Left lobe of liver (tissue), 2 donors: Measurements from ENCODE around the gene GTF2IRD1. TPM values are rescaled to one million over a fixed set of nuclear protein-coding genes. Genes with fewer than 3 reads are reported as not detected.
"Not testable (repeated sequence)": the region's sequence is repeated elsewhere in the genome, so short reads cannot be mapped to it uniquely, and the experiment has no call there.

Experiments
- ATAC-seq: fragments of 200-7000 bp; cut with Tn5 transposase; one replicate; pipeline ENCODE4 v1.9.1; 2020; ENCODE audit warnings: mild to moderate bottlenecking, moderate library complexity
- DNase-seq: peaks from one replicate; pipeline ENCODE4 v3.0.0-alpha.2; 2020; ENCODE audit warnings: low spot score
- total RNA-seq: library from RNA; stranded (reverse); gene quantifications from one replicate; pipeline ENCODE4 v1.2.1, GENCODE V29; 2021
- donor health status: DM: no; HTN: no; CAD: no; lungs with moderate emphysema.
- donor health status: DM: no; HTN: yes; CAD: no.

The GTF2IRD1 gene
- total RNA-seq, 1 donor from 2014 or later = 10.3 TPM

DNA sequence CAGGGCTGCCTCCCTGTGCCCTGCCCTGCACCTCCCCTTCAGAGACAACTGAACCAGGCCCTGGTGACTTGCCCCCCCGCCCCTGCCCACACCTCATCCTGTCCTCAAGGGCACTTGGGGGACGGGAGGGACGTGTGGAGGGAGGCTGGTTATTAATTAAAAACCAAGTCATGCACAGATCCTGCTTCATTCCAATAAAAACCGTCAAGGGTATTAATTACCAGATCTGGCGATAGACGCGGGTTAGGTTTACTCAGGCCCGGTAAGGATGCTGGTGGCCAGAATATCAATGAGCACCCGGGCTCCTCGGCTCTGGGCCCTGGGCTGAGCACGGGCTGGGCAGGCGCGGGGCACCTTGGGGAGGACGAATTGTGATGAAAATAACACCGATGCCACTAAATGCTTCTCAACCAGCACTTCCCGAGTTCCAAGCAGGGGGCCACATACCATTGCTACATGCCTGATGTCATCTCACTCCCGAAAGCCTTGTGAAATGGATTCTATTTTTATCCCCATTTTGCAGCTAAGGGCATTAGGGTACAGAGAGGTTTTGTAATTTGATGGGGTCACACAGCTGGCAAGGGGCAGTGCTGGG is 24.5 kb upstream of the GTF2IRD1 start:
- ATAC-seq (no peak), DNase-seq (no peak)

GRCh38 chr7:74430409-74430808 is 23.3 kb upstream of the GTF2IRD1 start:
- DNase-seq, ATAC-seq: not testable (repeated sequence)

GRCh38 chr7:74430961-74431466 is 22.7 kb upstream of the GTF2IRD1 start:
- ATAC-seq (no peak), DNase-seq (no peak)

GRCh38 chr7:74437291-74437571 is 16.5 kb upstream of the GTF2IRD1 start:
- not testable (repeated sequence) for DNase-seq, ATAC-seq

DNA sequence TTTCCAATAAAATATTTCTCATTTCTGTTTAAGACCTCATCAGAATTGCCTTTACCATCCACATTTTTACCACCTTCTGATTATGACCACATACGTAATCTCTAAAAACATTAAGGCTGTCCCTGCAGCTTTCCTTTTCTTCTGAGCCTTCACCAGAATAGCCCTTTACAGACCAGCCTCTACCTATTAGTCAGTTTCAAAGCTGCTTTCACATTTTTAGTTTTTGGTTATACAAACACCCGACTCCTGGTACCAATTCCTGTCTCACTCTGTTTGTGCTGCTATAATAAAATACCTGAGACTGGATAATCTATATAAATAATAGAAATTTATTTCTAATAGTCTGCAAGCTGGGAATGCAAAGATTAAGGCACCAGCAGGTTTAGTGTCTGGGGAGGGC is 15.4 kb upstream of the GTF2IRD1 start:
- ATAC-seq (no peak), DNase-seq (no peak)

- DNase-seq (no peak), ATAC-seq (no peak)
Measured at GRCh38 chr7:74439541-74439940, 14.2 kb upstream of the GTF2IRD1 start.

DNA sequence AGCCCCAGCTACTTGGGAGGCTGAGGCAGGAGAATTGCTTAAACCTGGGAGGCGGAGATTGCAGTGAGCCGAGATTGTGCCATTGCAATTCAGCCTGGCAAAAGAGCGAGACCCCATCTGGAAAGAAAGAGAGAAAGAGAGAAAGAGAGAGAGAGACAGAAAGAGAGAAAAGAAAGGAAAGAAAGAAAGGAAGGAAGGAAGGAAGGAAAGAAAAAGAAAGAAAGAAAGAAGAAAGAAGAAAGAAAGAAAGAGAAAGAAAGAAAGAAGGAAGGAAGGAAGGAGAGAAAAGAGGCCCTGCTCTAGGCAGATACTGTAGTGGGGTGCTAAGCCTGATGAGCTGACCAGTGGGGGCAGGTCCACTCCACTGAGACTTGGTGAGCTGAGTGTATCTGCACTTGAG is 13.6 kb upstream of the GTF2IRD1 start:
- not testable (repeated sequence) for ATAC-seq, DNase-seq

GRCh38 chr7:74441801-74442200 is 11.9 kb upstream of the GTF2IRD1 start:
- DNase-seq (no peak), ATAC-seq (no peak)

GRCh38 chr7:74443543-74444247 is 10.0 kb upstream of the GTF2IRD1 start:
- no peak for ATAC-seq
- DNase-seq = no peak

DNA sequence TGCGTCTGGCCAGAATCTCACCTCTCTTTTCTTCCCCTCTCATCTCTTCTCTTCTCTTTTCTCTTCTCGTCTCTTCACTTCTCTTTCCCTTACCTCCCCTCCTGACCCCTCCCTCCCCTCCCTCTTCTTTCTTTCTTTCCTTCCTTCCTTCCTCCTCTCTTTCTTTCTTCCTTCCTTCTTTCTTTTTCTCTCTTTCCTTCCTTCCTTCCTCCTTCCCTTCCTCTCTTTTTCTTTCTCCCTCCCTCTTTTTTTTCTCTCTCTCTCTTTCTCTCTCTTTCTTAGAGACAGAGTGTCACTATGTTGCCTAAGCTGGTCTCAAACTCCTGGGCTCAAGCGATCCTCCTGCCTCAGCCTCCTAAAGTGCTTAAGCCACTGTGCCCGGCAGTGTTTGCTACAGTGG is 4.6 kb upstream of the GTF2IRD1 start:
- DNase-seq (no peak), ATAC-seq (no peak)

DNA sequence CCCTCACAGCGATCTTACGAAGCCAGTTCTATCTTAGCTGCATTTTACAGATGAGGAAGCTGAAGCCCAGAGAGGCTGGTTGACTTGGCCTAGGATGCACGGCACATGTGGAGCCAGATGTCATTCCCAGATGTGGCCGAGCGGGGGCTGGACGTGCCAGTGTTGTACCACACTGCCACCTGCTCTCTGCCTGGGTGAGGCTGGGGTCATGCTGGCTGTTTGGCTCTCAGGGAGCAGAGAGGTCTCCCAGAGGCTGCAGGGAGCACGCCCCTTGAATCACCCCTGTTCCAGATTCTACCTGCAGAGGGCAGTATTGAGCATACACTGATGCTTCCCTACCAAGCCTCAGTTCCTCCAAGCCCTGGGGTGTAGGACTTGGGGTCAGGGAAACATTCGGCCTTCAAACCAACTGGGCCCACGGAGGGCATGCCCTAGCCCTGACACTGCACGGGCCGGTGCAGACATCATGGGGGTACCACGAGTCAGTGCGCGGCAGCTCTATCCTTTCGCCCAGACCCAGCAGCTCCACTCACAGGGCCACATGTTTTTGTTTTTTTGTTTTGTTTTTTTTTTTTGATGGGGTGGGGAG is 3.8 kb upstream of the GTF2IRD1 start:
- peak; percentile 49 for ATAC-seq

DNA sequence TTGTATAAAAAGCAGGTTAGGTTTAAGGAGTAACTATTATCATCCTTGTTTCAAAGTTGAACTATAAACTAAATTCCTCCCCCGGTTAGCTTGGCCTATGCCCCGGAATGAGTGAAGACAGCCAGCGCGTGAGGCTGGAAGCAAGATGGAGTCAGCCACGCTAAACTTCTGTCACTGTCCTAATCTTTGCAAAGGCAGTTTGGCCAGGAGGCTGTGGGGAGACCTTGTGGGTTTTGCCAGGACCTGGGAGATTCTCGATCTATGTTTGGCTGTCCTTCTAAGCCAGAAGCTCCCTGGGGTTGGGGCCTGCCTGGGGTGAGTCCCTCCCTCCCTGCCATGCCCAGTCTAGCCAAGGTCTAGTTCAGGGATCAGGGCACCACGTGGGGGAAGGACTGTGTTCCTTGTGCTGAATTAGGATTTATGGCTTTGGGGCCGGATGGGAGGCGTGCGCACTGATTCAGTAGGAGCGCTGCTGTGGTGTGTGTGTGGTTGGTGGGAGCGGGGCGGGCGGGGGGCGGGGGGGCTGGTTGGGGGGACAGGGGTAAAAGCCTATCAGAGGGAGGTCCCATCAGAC is 871 bp upstream of the GTF2IRD1 start:
- ATAC-seq = peak; percentile 61
- DNase-seq = peak; percentile 77

More for the DNA sequence above, 3.8 kb upstream of the GTF2IRD1 start:
- peak; percentile 48 for DNase-seq

DNA sequence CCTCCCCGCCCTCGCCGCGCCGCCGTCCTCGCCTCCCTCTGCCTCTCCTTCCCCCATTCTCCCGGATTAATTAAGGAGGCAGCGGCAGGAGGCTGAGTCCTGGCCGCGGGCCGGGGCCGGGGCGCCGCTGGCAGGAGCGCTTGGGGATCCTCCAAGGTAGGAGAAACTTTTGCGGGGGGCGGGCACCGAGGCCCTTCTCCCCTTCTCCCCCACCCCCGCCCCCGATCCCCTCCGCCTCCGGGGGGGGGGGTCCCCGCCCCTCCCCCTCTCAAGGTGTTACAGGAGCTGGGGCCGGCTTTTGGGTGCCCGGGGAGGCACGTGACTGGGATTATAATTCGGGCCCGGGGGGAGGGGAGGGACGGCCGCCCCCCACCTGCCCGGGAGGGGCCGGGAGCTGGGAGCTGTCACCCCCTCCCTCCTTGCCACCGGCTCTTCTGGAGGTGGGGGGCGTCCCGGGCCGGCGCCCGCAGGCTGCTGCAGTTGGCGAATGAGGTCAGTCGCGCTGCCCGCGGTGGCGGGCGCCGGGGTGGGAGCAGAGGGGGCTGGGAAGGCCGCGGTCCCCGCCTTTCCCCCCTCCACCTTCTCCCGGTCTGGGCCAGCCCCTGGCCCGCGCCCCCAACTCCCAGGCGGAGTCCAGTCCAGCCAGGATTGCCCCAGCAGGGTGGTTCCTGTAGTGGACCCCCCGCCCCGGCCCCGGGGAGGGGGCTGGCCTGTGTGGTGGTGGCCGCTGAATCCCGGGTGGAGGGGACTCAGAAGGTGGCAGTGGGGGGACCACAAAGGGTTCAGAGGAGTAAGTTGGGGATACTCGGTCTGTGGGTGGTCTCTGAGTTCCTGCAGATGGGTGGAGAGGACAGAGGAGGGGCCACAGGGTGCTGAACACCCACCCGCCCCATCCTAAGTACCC is 567 bp downstream of the GTF2IRD1 start:
- ATAC-seq (peak; percentile 1), DNase-seq (no peak)

DNA sequence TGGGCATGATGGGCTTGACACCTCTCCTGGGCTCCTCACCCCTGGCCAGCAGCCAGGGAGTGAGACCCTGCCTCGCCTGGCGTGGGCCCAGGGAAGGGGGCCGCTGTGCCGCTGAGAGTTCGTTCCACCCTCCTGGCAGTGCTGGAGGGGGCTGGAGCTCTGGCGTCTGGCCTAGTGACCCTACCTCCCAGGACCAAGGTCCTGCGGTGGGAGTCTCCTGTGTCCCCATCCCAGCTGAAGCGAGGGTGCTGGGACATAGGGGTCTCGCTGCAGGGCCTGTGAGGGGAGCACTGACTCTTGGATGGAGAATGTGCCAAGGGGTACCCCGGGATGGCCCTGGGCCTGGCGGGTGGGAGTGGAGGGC is 1.2 kb downstream of the GTF2IRD1 start:
- ATAC-seq = peak; percentile 3
- peak; percentile 58 for DNase-seq

GRCh38 chr7:74455291-74455804 is 1.6 kb downstream of the GTF2IRD1 start:
- ATAC-seq = peak; percentile 70

DNA sequence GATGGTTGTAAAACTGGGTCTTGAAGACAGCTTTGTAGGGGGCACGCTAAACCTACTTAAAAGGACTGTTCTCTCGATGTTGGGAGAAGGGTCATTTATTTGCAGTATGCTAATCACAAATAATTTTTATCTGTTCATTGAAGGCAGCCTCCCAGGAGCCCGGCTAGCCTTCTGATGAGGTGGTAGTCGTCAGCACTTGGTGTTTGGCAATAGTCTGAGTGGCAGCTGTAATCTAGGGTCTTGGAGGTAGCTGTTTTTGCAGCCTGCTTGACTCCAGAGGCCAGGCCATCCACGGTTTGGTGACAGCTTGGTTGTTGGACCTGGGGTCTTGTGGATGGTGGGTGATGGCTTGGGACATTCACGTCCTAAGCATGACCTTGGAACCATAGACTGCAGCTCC is 2.2 kb downstream of the GTF2IRD1 start:
- no peak for DNase-seq
- no peak for ATAC-seq

More at GRCh38 chr7:74455291-74455804, 1.6 kb downstream of the GTF2IRD1 start:
- peak; percentile 82 for DNase-seq

DNA sequence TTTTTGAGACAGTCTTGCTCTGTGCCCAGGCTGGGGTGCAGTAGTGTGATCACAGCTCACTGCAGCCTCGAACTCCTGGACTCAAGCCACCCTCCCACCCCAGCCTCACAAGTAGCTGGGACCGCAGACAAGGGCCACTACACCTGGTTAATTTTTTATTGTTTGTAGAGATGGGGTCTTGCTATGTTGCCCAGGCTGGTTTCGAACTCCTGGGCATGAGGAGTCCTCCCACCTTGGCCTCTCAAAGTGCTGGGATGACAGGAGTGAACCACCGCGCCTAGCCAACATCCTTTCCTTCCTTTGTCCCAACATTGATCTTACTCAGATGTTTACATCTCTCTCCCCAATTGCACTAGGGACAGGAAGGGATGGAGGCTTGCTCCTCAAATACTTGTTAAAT is 3.3 kb downstream of the GTF2IRD1 start:
- ATAC-seq (no peak), DNase-seq (no peak)

- no peak for DNase-seq
- ATAC-seq = no peak
Measured at GRCh38 chr7:74461970-74462706, 8.4 kb downstream of the GTF2IRD1 start.

DNA sequence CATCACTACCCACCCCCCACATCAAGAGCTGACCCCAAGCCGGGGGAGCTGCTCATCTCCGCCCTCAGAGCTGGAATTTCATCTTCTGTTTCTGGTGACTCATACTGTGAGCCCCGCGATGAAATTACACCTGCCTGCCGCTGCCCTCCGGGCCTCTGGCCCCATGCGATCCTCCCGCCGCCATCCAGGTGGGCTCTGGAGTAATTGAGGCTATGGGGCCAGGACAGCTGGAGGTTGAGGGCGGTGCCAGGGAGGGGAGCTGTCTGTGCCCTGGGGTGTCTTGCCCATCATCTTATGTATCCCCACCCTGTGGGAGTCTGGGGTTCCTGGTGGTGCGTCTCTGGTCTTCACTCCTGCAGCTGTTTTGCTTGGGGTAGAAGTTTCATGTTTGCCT is 9.0 kb downstream of the GTF2IRD1 start:
- DNase-seq (no peak), ATAC-seq (no peak)
